ENCODE data around the gene AK6.

Gene AK6

DNA sequence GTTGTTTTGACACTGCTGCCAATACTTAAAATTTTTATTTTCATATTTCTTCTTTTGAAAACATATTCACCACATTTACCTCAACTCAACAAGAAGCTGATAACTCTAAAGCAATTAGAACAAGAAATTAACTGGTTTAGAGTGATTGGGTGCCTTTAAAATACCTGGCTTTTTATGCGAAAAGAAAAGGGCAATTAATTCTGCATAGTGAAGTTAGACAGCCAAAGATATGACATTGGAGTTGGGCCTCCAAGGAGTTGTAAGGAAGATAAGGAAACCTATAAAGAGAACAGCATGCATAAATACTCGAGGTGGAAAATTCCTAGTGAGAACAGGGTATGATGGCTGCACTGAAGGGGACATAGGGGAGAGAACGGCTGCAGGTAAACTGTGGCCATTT lies 9.6 kb downstream of the AK6 start:
- H3K27me3 ChIP-seq = no peaks in the 10 kb centered on the region
- H3K36me3 ChIP-seq = peaks cover 9% of the 10 kb centered on the region
- H3K4me3 ChIP-seq (ENCODE audit: low read depth in 1 of 2, low read length in 1 of 2) = no peak overlapping the region
- no peak overlapping the region for H3K27ac ChIP-seq
- no peaks in the 10 kb centered on the region for H3K4me1 ChIP-seq (ENCODE audit: control insufficient read depth in 1 of 2, insufficient read depth in 1 of 2, low read depth in 1 of 2, low read length in 1 of 2)
- TF ChIP-seq CTCF (IDR thresholded peaks at IDR 0.05) = no peak
- no peaks in the 10 kb centered on the region for H3K9me3 ChIP-seq

DNA sequence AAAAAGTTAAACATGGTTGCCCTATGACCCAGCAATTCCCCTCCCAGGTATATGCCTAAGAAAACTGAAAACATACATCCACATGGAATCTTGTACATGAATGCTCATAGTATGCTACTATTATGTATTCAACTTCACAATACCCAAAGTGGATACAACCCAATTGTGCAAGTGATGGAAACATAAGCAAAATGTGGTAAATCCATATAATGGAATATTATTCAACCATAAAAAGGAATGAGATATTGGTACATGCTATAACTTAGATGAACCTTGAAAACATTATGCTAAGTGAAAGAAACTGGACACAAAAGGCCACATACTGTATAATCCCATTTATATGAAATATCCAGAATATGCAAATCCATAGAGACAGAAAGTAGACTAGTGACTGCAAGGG lies 18.7 kb downstream of the AK6 start:
- no peak overlapping the region for H3K27ac ChIP-seq
- no peak overlapping the region for H3K4me3 ChIP-seq (ENCODE audit: low read depth in 1 of 2, low read length in 1 of 2)
- H3K27me3 ChIP-seq = no peaks in the 10 kb centered on the region
- H3K9me3 ChIP-seq = no peaks in the 10 kb centered on the region
- no peak for TF ChIP-seq CTCF (IDR thresholded peaks at IDR 0.05)
- H3K36me3 ChIP-seq = peaks cover 4% of the 10 kb centered on the region
- H3K4me1 ChIP-seq (ENCODE audit: control insufficient read depth in 1 of 2, insufficient read depth in 1 of 2, low read depth in 1 of 2, low read length in 1 of 2) = peaks cover 0 to 5% of the 10 kb centered on the region in 2 experiments

- no peak for TF ChIP-seq CTCF (IDR thresholded peaks at IDR 0.05)
- Histone ChIP-seq H3K36me3 (no peaks in the 10 kb centered on the region), H3K27ac (no peak overlapping the region)
Observed at GRCh38 chr5:69343083-69343482, 26.2 kb downstream of the AK6 start.

GRCh38 chr5:69341520-69342161 lies 27.7 kb downstream of the AK6 start:
- Histone ChIP-seq H3K27me3 (no peaks in the 10 kb centered on the region), H3K4me1 (ENCODE audit: control insufficient read depth in 1 of 2, insufficient read depth in 1 of 2, low read depth in 1 of 2, low read length in 1 of 2) (peaks cover 0 to 5% of the 10 kb centered on the region in 2 experiments)
- no peak for TF ChIP-seq CTCF (IDR thresholded peaks at IDR 0.05)

More at GRCh38 chr5:69343083-69343482, 26.2 kb downstream of the AK6 start:
- Histone ChIP-seq H3K27me3 (no peaks in the 10 kb centered on the region), H3K4me3 (ENCODE audit: low read depth in 1 of 2, low read length in 1 of 2) (no peak overlapping the region), H3K9me3 (no peaks in the 10 kb centered on the region), H3K4me1 (ENCODE audit: control insufficient read depth in 1 of 2, insufficient read depth in 1 of 2, low read depth in 1 of 2, low read length in 1 of 2) (peaks cover 0 to 5% of the 10 kb centered on the region in 2 experiments)

DNA sequence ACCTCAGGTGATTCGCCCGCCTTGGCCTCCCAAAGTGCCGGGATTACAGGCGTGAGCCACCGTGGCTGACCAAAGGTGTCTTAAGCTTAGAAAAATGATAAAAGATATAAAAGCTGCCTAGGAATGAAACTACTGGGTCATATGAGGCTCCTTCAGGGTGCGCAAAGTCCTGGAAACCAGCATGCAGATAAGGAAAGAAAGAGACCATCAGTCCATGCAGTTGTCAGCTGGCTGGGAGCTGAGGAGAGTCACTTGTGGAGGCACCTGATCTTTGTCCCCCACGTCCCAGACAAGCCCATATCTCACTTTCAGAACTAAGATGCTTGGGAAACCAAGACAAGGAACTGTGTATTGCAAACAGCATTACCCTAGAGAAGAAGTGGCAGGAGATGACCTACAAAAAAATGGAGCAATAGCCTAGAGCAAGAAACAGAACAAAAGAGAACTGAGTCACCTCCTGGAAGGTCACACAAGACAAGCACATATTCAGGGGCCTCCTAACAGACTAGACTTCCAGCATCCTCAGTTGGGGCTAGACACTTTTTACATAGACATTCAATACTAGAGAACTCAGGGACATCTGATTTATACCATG lies 33.9 kb downstream of the AK6 start:
- Histone ChIP-seq H3K27me3 (no peaks in the 10 kb centered on the region), H3K36me3 (no peaks in the 10 kb centered on the region), H3K4me1 (ENCODE audit: control insufficient read depth in 1 of 2, insufficient read depth in 1 of 2, low read depth in 1 of 2, low read length in 1 of 2) (peaks cover 47 to 50% of the 10 kb centered on the region in 2 experiments), H3K4me3 (ENCODE audit: low read depth in 1 of 2, low read length in 1 of 2) (peak overlapping the region in 1 of 2 experiments; percentile 32), H3K27ac (peak overlapping the region; percentile 71), H3K9me3 (no peaks in the 10 kb centered on the region)
- no peak for TF ChIP-seq CTCF (IDR thresholded peaks at IDR 0.05)

More at GRCh38 chr5:69341520-69342161, 27.7 kb downstream of the AK6 start:
- no peaks in the 10 kb centered on the region for H3K9me3 ChIP-seq
- no peak overlapping the region for H3K4me3 ChIP-seq (ENCODE audit: low read depth in 1 of 2, low read length in 1 of 2)
- H3K36me3 ChIP-seq = no peaks in the 10 kb centered on the region
- no peak overlapping the region for H3K27ac ChIP-seq

Measured in neutrophil (primary cell).